Esophagus muscularis mucosa (tissue), 4 donors: ENCODE data around the gene CFL1.

Experiments
- CTCF ChIP-seq, 3 experiments: fragments of 200-600 bp in 2 of 3; fragments of 450-650 bp in 1 of 3; sonication (generic) in 2 of 3; IDR thresholded peaks; one replicate each; pipeline ENCODE4 v1.5.1; 2017 to 2019; ENCODE audit warnings: antibody characterized with exemption in 3 of 3, mild to moderate bottlenecking in 2 of 3, moderate library complexity in 1 of 3
- EP300 ChIP-seq: sonication (generic); formaldehyde crosslinking; IDR thresholded peaks from one replicate; pipeline ENCODE4 v1.6.1; 2017; ENCODE audit warnings: antibody characterized with exemption
- POLR2A ChIP-seq: fragments of 450-650 bp; IDR thresholded peaks from one replicate; pipeline ENCODE4 v1.6.1; 2017; ENCODE audit warnings: antibody characterized with exemption, moderate library complexity, mild to moderate bottlenecking, low read depth
- POLR2AphosphoS5 ChIP-seq, 2 donors: sonication (generic); formaldehyde crosslinking; IDR thresholded peaks; one replicate each; pipeline ENCODE4 v1.6.1; 2017; ENCODE audit warnings: antibody characterized with exemption in 2 of 2

GRCh38 chr11:65892661-65893317 is 34.8 kb upstream of the CFL1 start:
- no peak for TF ChIP-seq POLR2A
- TF ChIP-seq CTCF (IDR thresholded peaks at IDR 0.05) = no peak
- TF ChIP-seq POLR2AphosphoS5 (IDR thresholded peaks at IDR 0.05) = no peak
- TF ChIP-seq EP300 = no peak
